Measurements from ENCODE around the gene XRCC5. TPM values are rescaled to one million over a fixed set of nuclear protein-coding genes. Genes with fewer than 3 reads are reported as not detected.

The XRCC5 gene
- total and polyA plus RNA-seq, 3 donors from 2014 or later: 132 to 145 (median 133) TPM

GRCh38 chr2:216142540-216142939, 33.4 kb downstream of the XRCC5 start:
- TF ChIP-seq POLR2A (IDR thresholded peaks at IDR 0.05): no peak
- TF ChIP-seq CTCF (IDR thresholded peaks at IDR 0.05): no peak
- Histone ChIP-seq H3K9me3 (no peaks in the 10 kb centered on the region), H3K4me1 (no peaks in the 10 kb centered on the region), H3K4me3 (no peak overlapping the region), H3K27ac (no peak overlapping the region), H3K36me3 (ENCODE audit: low read depth, missing control alignments) (no peaks in the 10 kb centered on the region), H3K27me3 (no peaks in the 10 kb centered on the region)
- 90 to 98% methylated on average over 1 of the region's 1 CpG for WGBS, 2 donors
- no peak for DNase-seq
- intact Hi-C loops (cut with DNase I; ENCODE audit: low total_unique reads): no loop called here

GRCh38 chr2:216144372-216144771, 35.2 kb downstream of the XRCC5 start:
- no peaks in the 10 kb centered on the region for H3K27me3 ChIP-seq
- no peak overlapping the region for H3K27ac ChIP-seq
- DNase-seq: no peak
- TF ChIP-seq CTCF (IDR thresholded peaks at IDR 0.05) (no peak), POLR2A (IDR thresholded peaks at IDR 0.05) (no peak)
- no peaks in the 10 kb centered on the region for H3K36me3 ChIP-seq (ENCODE audit: low read depth, missing control alignments)
- H3K9me3 ChIP-seq: no peaks in the 10 kb centered on the region
- WGBS, 2 donors: 88 to 100% methylated on average over 1 of the region's 1 CpG
- no peaks in the 10 kb centered on the region for H3K4me1 ChIP-seq
- intact Hi-C loops (cut with DNase I; ENCODE audit: low total_unique reads): no loop called here
- no peak overlapping the region for H3K4me3 ChIP-seq

- no peaks in the 10 kb centered on the region for H3K4me1 ChIP-seq
- intact Hi-C loops (cut with DNase I; ENCODE audit: low total_unique reads): no loop called here
- H3K27me3 ChIP-seq: no peaks in the 10 kb centered on the region
- DNase-seq: no peak
- no peak for TF ChIP-seq POLR2A (IDR thresholded peaks at IDR 0.05)
- 92 to 94% methylated on average over 4 of the region's 4 CpGs for WGBS, 2 donors
- no peak overlapping the region for H3K4me3 ChIP-seq
- no peak overlapping the region for H3K27ac ChIP-seq
- H3K9me3 ChIP-seq: no peaks in the 10 kb centered on the region
- no peaks in the 10 kb centered on the region for H3K36me3 ChIP-seq (ENCODE audit: low read depth, missing control alignments)
Measured at GRCh38 chr2:216144857-216145256, 35.7 kb downstream of the XRCC5 start.

- WGBS, 2 donors: 75 to 83% methylated on average over 4 of the region's 4 CpGs
- no peak for TF ChIP-seq POLR2A (IDR thresholded peaks at IDR 0.05)
- no peak for TF ChIP-seq CTCF (IDR thresholded peaks at IDR 0.05)
- H3K27me3 ChIP-seq: no peaks in the 10 kb centered on the region
- no peaks in the 10 kb centered on the region for H3K9me3 ChIP-seq
- no peak overlapping the region for H3K27ac ChIP-seq
- no peaks in the 10 kb centered on the region for H3K36me3 ChIP-seq (ENCODE audit: low read depth, missing control alignments)
- H3K4me3 ChIP-seq: no peak overlapping the region
- no peaks in the 10 kb centered on the region for H3K4me1 ChIP-seq
- DNase-seq: no peak
- intact Hi-C loops (cut with DNase I; ENCODE audit: low total_unique reads): no loop called here
Measured at GRCh38 chr2:216146573-216146972, 37.4 kb downstream of the XRCC5 start.

- no peaks in the 10 kb centered on the region for H3K36me3 ChIP-seq (ENCODE audit: low read depth, missing control alignments)
Measured at GRCh38 chr2:216147172-216148131, 38.3 kb downstream of the XRCC5 start.

More at GRCh38 chr2:216147172-216148131, 38.3 kb downstream of the XRCC5 start:
- Histone ChIP-seq H3K4me3 (no peak overlapping the region), H3K27ac (no peak overlapping the region), H3K4me1 (no peaks in the 10 kb centered on the region), H3K9me3 (no peaks in the 10 kb centered on the region), H3K27me3 (no peaks in the 10 kb centered on the region)
- TF ChIP-seq CTCF (IDR thresholded peaks at IDR 0.05) (no peak), POLR2A (IDR thresholded peaks at IDR 0.05) (no peak)
- WGBS, 2 donors: 95 to 96% methylated on average over 5 of the region's 5 CpGs
- intact Hi-C loops (cut with DNase I; ENCODE audit: low total_unique reads): no loop called here
- no peak for DNase-seq

All from testis (tissue), 3 donors.